K562 (cell line): ENCODE results near the gene ZNF32. TPM values are rescaled to one million over a fixed set of nuclear protein-coding genes. Genes with fewer than 3 reads are reported as not detected.

Experiments used
- ATF1 ChIP-seq, 2 experiments: fragments of 450-650 bp in 1 of 2; IDR thresholded peaks; 2 replicates each; pipeline ENCODE4 v1.6.1; 2016; ENCODE audit warnings: missing compliant biosample characterization in 1 of 2, missing genetic modification characterization in 1 of 2
- CCNT2 ChIP-seq: IDR thresholded peaks from 2 replicates; pipeline ENCODE4 v1.6.1; 2011; ENCODE audit warnings: borderline replicate concordance, low read depth, mild to moderate bottlenecking, moderate library complexity, mixed read lengths, low read length; ENCODE audit not compliant: insufficient read length; ENCODE audit errors: extremely low read depth
- CREB3L1 ChIP-seq: fragments of 450-650 bp; IDR thresholded peaks from 2 replicates; pipeline ENCODE4 v1.6.1; 2014; ENCODE audit warnings: low read depth, mild to moderate bottlenecking, moderate library complexity, borderline replicate concordance
- FIP1L1 ChIP-seq: fragments of 200-400 bp; formaldehyde crosslinking; IDR thresholded peaks from 2 replicates; pipeline ENCODE4 v1.6.1; 2018; ENCODE audit warnings: mild to moderate bottlenecking, low read depth, low read length; ENCODE audit not compliant: poor library complexity, severe bottlenecking
- RAD21 ChIP-seq, 2 experiments: fragments of 250-450 bp in 1 of 2; fragments of 450-650 bp in 1 of 2; sonication (Bioruptor Pico) in 1 of 2; formaldehyde crosslinking in 1 of 2; IDR thresholded peaks in 1 of 2; conservative IDR thresholded peaks in 1 of 2; 2 replicates each; pipeline versions ENCODE4 v1.4.0 to v1.8.0; 2020 to 2022; ENCODE audit warnings: mild to moderate bottlenecking in 2 of 2, moderate library complexity in 1 of 2
- REST ChIP-seq, 2 experiments: fragments of 450-650 bp; formaldehyde crosslinking in 1 of 2; IDR thresholded peaks; 2 replicates each; pipeline versions ENCODE4 v1.4.0 to v1.6.1; 2014 to 2020; ENCODE audit warnings: mild to moderate bottlenecking in 2 of 2, borderline replicate concordance in 1 of 2, low read depth in 1 of 2
- RUNX1 ChIP-seq: sonication (generic); IDR thresholded peaks from 2 replicates; pipeline ENCODE4 v1.6.1; 2016; ENCODE audit warnings: antibody characterized with exemption, low read depth
- USF2 ChIP-seq: sonication (generic); formaldehyde crosslinking; IDR thresholded peaks from 2 replicates; pipeline ENCODE4 v1.5.0; 2020; ENCODE audit warnings: missing genetic modification reagents
- ZNF707 ChIP-seq: fragments of 250-450 bp; sonication (Bioruptor Pico); conservative IDR thresholded peaks from 2 replicates; pipeline ENCODE4 v1.8.0; 2022; ENCODE audit warnings: inconsistent platforms, mild to moderate bottlenecking, moderate library complexity
- polyA plus RNA-seq, 8 experiments: library from polyadenylated mRNA; depleted of rRNA in 4 of 8; stranded (reverse) in 5 of 8; unstranded in 3 of 8; fragments of >200 nt; fragmentation: Nextera tagmentation in 2 of 8; fragmentation: Illumina TruSeq in 1 of 8; extraction: Ambion mirVana in 2 of 8; extraction: Trizol in 1 of 8; gene quantifications; 2 replicates each; pipeline versions ENCODE4 v1.2.1 to v1.2.3, GENCODE V29; 2011 to 2014; ENCODE audit warnings: inconsistent platforms in 1 of 8, missing spikeins in 1 of 8
- total RNA-seq, 7 experiments: library from RNA; depleted of rRNA in 6 of 7; stranded (reverse); fragments of >200 nt in 6 of 7; fragmentation: Illumina TruSeq in 2 of 7; extraction: Trizol in 2 of 7; gene quantifications; 2 replicates each; pipeline versions ENCODE4 v1.2.1 to v1.2.3, GENCODE V29; 2011 to 2021; ENCODE audit warnings: low replicate concordance in 1 of 7
- TF ChIP-seq, protein P1 (sequence below), 2 experiments: IDR thresholded peaks; 2 replicates each; pipeline ENCODE4 v1.6.1; 2012; ENCODE audit warnings: improper control_type of control experiment in 2 of 2, low read depth in 2 of 2, low read length in 2 of 2, borderline replicate concordance in 1 of 2

ZNF32 gene
- total and polyA plus RNA-seq, 9 of the 15 experiments (the other 6 are each of a cell fraction or from before 2014, with no cell fraction given), result 17.3 to 57.0 (median 26.3) TPM

GRCh38 chr10:43689955-43690771 lies 41.5 kb upstream of the ZNF32 start (continued):
- 0 out of 2 replicates have a peak, but pooled peaks have one; percentile 17 for TF ChIP-seq CREB3L1
- no peak for TF ChIP-seq USF2 (CRISPR knock-in tag)
- peak; percentile 36 for TF ChIP-seq CCNT2
- TF ChIP-seq, protein P1, sequence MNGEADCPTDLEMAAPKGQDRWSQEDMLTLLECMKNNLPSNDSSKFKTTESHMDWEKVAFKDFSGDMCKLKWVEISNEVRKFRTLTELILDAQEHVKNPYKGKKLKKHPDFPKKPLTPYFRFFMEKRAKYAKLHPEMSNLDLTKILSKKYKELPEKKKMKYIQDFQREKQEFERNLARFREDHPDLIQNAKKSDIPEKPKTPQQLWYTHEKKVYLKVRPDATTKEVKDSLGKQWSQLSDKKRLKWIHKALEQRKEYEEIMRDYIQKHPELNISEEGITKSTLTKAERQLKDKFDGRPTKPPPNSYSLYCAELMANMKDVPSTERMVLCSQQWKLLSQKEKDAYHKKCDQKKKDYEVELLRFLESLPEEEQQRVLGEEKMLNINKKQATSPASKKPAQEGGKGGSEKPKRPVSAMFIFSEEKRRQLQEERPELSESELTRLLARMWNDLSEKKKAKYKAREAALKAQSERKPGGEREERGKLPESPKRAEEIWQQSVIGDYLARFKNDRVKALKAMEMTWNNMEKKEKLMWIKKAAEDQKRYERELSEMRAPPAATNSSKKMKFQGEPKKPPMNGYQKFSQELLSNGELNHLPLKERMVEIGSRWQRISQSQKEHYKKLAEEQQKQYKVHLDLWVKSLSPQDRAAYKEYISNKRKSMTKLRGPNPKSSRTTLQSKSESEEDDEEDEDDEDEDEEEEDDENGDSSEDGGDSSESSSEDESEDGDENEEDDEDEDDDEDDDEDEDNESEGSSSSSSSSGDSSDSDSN (IDR thresholded peaks at IDR 0.05; ENCODE audit: borderline replicate concordance in 1 of 2, low read depth in 2 of 2, low read length in 2 of 2), result 0 out of 4 replicates have a peak, but pooled peaks of 1 of the 2 experiments have one; percentile 32
- TF ChIP-seq REST (IDR thresholded peaks at IDR 0.05; ENCODE audit: borderline replicate concordance), result peak; percentile 50; the same call in 1 of the 2 replicates
- no peak for TF ChIP-seq REST (CRISPR knock-in tag; IDR thresholded peaks at IDR 0.05; ENCODE audit: low read depth)
- TF ChIP-seq RAD21 (CRISPR knock-in tag; conservative IDR thresholded peaks at IDR 0.05 in 1 of 2, IDR thresholded peaks at IDR 0.05 in 1 of 2), result peak; percentile 78
- no peak for TF ChIP-seq ATF1 (CRISPR knock-in tag; IDR thresholded peaks at IDR 0.05)
- peak; percentile 53; the same call in 1 of the 2 replicates for TF ChIP-seq ATF1 (tag; IDR thresholded peaks at IDR 0.05)
- no peak for TF ChIP-seq RUNX1
- no peak for TF ChIP-seq ZNF707 (CRISPR knock-in tag)
- peak; percentile 58 for TF ChIP-seq FIP1L1
